ENCODE measurements around the gene CYBC1. TPM values are rescaled to one million over a fixed set of nuclear protein-coding genes. Genes with fewer than 3 reads are reported as not detected.

CYBC1 gene
- total and polyA plus RNA-seq, 9 of the 15 experiments (the other 6 are each of a cell fraction or from before 2014, with no cell fraction given), result 1.3 to 71.8 (median 49.9) TPM

- no peak for TF ChIP-seq ZNF407 (IDR thresholded peaks at IDR 0.05; ENCODE audit: low read depth)
- no peak for TF ChIP-seq ZNF239 (CRISPR knock-in tag; IDR thresholded peaks at IDR 0.05)
- peak; percentile 92 for TF ChIP-seq ZNF232 (CRISPR knock-in tag; IDR thresholded peaks at IDR 0.05)
- TF ChIP-seq ZFP1 (CRISPR knock-in tag; IDR thresholded peaks at IDR 0.05), result no peak
- no peak for TF ChIP-seq POU5F1 (IDR thresholded peaks at IDR 0.05; ENCODE audit: borderline replicate concordance, low read depth, low read length, partially characterized antibody)
- no peak for TF ChIP-seq PREB (CRISPR knock-in tag; IDR thresholded peaks at IDR 0.05)
- TF ChIP-seq MEF2A (IDR thresholded peaks at IDR 0.05; ENCODE audit: control insufficient read depth, low read depth, low read length), result no peak
- TF ChIP-seq RUNX1 (IDR thresholded peaks at IDR 0.05; ENCODE audit: low read depth), result no peak
- peak; percentile 68; the same call in 1 of the 2 replicates for TF ChIP-seq IRF2 (CRISPR knock-in tag; IDR thresholded peaks at IDR 0.05)
- TF ChIP-seq ZNF511 (CRISPR knock-in tag; IDR thresholded peaks at IDR 0.05), result peak; percentile 99
- no peak for TF ChIP-seq HBP1 (CRISPR knock-in tag; IDR thresholded peaks at IDR 0.05)
- TF ChIP-seq HMGN3 (IDR thresholded peaks at IDR 0.05; ENCODE audit: borderline replicate concordance, extremely low read depth, insufficient read length, low read depth, low read length), result peak; percentile 71
- no peak for TF ChIP-seq CEBPG (CRISPR knock-in tag; IDR thresholded peaks at IDR 0.05)
- TF ChIP-seq CEBPG (tag; conservative IDR thresholded peaks at IDR 0.05 in 1 of 2, IDR thresholded peaks at IDR 0.05 in 1 of 2), result no peak
- peak; percentile 91 for TF ChIP-seq TFAP4 (CRISPR knock-in tag; IDR thresholded peaks at IDR 0.05; ENCODE audit: borderline replicate concordance)
Observed at GRCh38 chr17:82414548-82415281, 35.8 kb downstream of the CYBC1 start (continued).

Measured in K562 (cell line).